Transverse colon (tissue), 4 donors: ENCODE results near the gene CCDC148.
"Not testable (repeated sequence)": the region's sequence is repeated elsewhere in the genome, so short reads cannot be mapped to it uniquely, and the experiment has no call there.

Experiments
- EP300 ChIP-seq: sonication (generic); formaldehyde crosslinking; IDR thresholded peaks from one replicate; pipeline ENCODE4 v1.6.1; 2017; ENCODE audit warnings: antibody characterized with exemption, low read depth
- POLR2A ChIP-seq: fragments of 450-650 bp; IDR thresholded peaks from one replicate; pipeline ENCODE4 v1.6.1; 2016; ENCODE audit warnings: antibody characterized with exemption, mild to moderate bottlenecking, moderate library complexity
- POLR2AphosphoS5 ChIP-seq, 3 donors: sonication (generic); formaldehyde crosslinking; IDR thresholded peaks; one replicate each; pipeline ENCODE4 v1.6.1; 2016; ENCODE audit warnings: antibody characterized with exemption in 3 of 3
- TF ChIP-seq, protein P1 (sequence below), 5 experiments: fragments of 200-600 bp in 3 of 5; fragments of 450-650 bp in 2 of 5; sonication (generic) in 3 of 5; IDR thresholded peaks; 1 replicate in 2 of 5; 2 replicates in 3 of 5; pipeline ENCODE4 v1.5.1; 2016 to 2017; ENCODE audit warnings: antibody characterized with exemption in 5 of 5, inconsistent platforms in 3 of 5, mild to moderate bottlenecking in 2 of 5, moderate library complexity in 1 of 5

GRCh38 chr2:158439062-158439461 lies 17.5 kb downstream of the CCDC148 start:
- TF ChIP-seq, protein P1, sequence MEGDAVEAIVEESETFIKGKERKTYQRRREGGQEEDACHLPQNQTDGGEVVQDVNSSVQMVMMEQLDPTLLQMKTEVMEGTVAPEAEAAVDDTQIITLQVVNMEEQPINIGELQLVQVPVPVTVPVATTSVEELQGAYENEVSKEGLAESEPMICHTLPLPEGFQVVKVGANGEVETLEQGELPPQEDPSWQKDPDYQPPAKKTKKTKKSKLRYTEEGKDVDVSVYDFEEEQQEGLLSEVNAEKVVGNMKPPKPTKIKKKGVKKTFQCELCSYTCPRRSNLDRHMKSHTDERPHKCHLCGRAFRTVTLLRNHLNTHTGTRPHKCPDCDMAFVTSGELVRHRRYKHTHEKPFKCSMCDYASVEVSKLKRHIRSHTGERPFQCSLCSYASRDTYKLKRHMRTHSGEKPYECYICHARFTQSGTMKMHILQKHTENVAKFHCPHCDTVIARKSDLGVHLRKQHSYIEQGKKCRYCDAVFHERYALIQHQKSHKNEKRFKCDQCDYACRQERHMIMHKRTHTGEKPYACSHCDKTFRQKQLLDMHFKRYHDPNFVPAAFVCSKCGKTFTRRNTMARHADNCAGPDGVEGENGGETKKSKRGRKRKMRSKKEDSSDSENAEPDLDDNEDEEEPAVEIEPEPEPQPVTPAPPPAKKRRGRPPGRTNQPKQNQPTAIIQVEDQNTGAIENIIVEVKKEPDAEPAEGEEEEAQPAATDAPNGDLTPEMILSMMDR (IDR thresholded peaks at IDR 0.05): not testable (repeated sequence)
- TF ChIP-seq POLR2A; POLR2AphosphoS5 (IDR thresholded peaks at IDR 0.05); EP300: not testable (repeated sequence)
